Superior temporal gyrus (tissue), 1 donor: ENCODE data around the gene CASP10.
"Not testable (repeated sequence)": the region's sequence is repeated elsewhere in the genome, so short reads cannot be mapped to it uniquely, and the experiment has no call there.

Experiments
- DNase-seq: peaks from one replicate; pipeline ENCODE4 v3.0.0-alpha.2; 2016; ENCODE audit errors: extremely low spot score

CASP10 gene

GRCh38 chr2:201182650-201183364 lies at the start of gene CASP10:
CASP10 (plus strand) TSS chr2:201183141; CDS start chr2:201185778, 2,637 bp downstream.
- DNase-seq, result no peak

GRCh38 chr2:201135386-201135785 lies 47.6 kb upstream of the CASP10 start:
- DNase-seq, result no peak

GRCh38 chr2:201136889-201137321 lies 46.0 kb upstream of the CASP10 start:
- no peak for DNase-seq

- no peak for DNase-seq
These were observed 45.2 kb upstream of the CASP10 start for GRCh38 chr2:201137505-201138400.

- DNase-seq, result no peak
These were observed 44.5 kb upstream of the CASP10 start for GRCh38 chr2:201138401-201138970.

- DNase-seq, result not testable (repeated sequence)
These were observed 43.8 kb upstream of the CASP10 start for GRCh38 chr2:201138986-201139781.

GRCh38 chr2:201139836-201140604 lies 42.9 kb upstream of the CASP10 start:
- DNase-seq, result no peak

- no peak for DNase-seq
These were observed 38.6 kb upstream of the CASP10 start for GRCh38 chr2:201144101-201145051.

- DNase-seq, result no peak
These were observed 34.4 kb upstream of the CASP10 start for GRCh38 chr2:201148434-201148990.

- no peak for DNase-seq
These were observed 33.7 kb upstream of the CASP10 start for GRCh38 chr2:201149064-201149820.

- DNase-seq, result not testable (repeated sequence)
These were observed 33.1 kb upstream of the CASP10 start for GRCh38 chr2:201149821-201150165.

- no peak for DNase-seq
These were observed 32.4 kb upstream of the CASP10 start for GRCh38 chr2:201150454-201151020.

GRCh38 chr2:201151127-201151981 lies 31.6 kb upstream of the CASP10 start:
- DNase-seq, result no peak

- DNase-seq, result no peak
These were observed 30.4 kb upstream of the CASP10 start for GRCh38 chr2:201152517-201152916.

- DNase-seq, result no peak
These were observed 29.7 kb upstream of the CASP10 start for GRCh38 chr2:201152999-201153815.

- DNase-seq, result no peak
These were observed 28.1 kb upstream of the CASP10 start for GRCh38 chr2:201154615-201155399.
